Kidney (tissue), 14 donors: ENCODE data around the gene B3GNT7. TPM values are rescaled to one million over a fixed set of nuclear protein-coding genes. Genes with fewer than 3 reads are reported as not detected.
"Not testable (repeated sequence)": the region's sequence is repeated elsewhere in the genome, so short reads cannot be mapped to it uniquely, and the experiment has no call there.

Experiments used
- DNase-seq, 5 donors: peaks; one replicate each; pipeline ENCODE4 v3.0.0-alpha.2; 2013 to 2020
- FAIRE-seq: peaks from 2 replicates; lab custom pipeline; 2012; peaks lifted over from hg19 to GRCh38; lab: Jason Lieb, UNC
- H3K27ac ChIP-seq, 2 donors: one replicate each; pipeline ENCODE4 v1.7.0; 2013; ENCODE audit warnings: low read depth in 2 of 2, low read length in 2 of 2, inconsistent platforms in 1 of 2
- H3K27me3 ChIP-seq: one replicate; pipeline ENCODE4 v1.7.1; 2013; ENCODE audit warnings: low read length, inconsistent platforms; ENCODE audit not compliant: control insufficient read depth, insufficient read depth
- H3K36me3 ChIP-seq, 3 donors: one replicate each; pipeline versions ENCODE4 v1.7.0 to v1.7.1; 2013; ENCODE audit warnings: low read length in 3 of 3, control low read depth in 1 of 3, inconsistent platforms in 1 of 3; ENCODE audit not compliant: insufficient read depth in 3 of 3, control insufficient read depth in 2 of 3
- H3K4me1 ChIP-seq, 3 donors: one replicate each; pipeline versions ENCODE4 v1.7.0 to v1.7.1; 2013; ENCODE audit warnings: low read length in 3 of 3, inconsistent platforms in 1 of 3, low read depth in 1 of 3; ENCODE audit not compliant: control insufficient read depth in 2 of 3, insufficient read depth in 2 of 3
- H3K4me3 ChIP-seq, 3 donors: one replicate each; pipeline versions ENCODE4 v1.7.0 to v1.8.1; 2013; ENCODE audit warnings: low read length in 3 of 3, control low read depth in 1 of 3, inconsistent platforms in 1 of 3
- H3K9ac ChIP-seq, 3 donors: one replicate each; pipeline versions ENCODE4 v1.7.0 to v1.7.1; 2013; ENCODE audit warnings: low read length in 3 of 3, control low read depth in 1 of 3, inconsistent platforms in 1 of 3
- H3K9me3 ChIP-seq, 3 donors: one replicate each; pipeline versions ENCODE4 v1.7.0 to v1.7.1; 2013; ENCODE audit warnings: low read length in 3 of 3, control low read depth in 1 of 3, inconsistent platforms in 1 of 3; ENCODE audit not compliant: control insufficient read depth in 2 of 3, insufficient read depth in 1 of 3
- intact Hi-C: fragments of 100-400 bp; cut with DNase I; formaldehyde crosslinking; loops from one replicate; pipeline ENCODE4 v1.11.1; 2022
- polyA plus RNA-seq: library from polyadenylated mRNA; stranded (reverse); fragments of 350-450 nt; fragmentation: Illumina TruSeq; extraction: RNeasy Lipid Tissue Mini Kit (QIAGEN cat#74804); gene quantifications from one replicate; pipeline ENCODE4 v1.2.3, GENCODE V29; 2014; ENCODE audit warnings: low read depth, low replicate concordance; ENCODE audit not compliant: insufficient read depth
- total RNA-seq: library from RNA; stranded (reverse); fragmentation: NEBNext Ultra II Directional; extraction: Animal tissue kit (Norgen Biotek cat#: 25700); gene quantifications from one replicate; pipeline ENCODE4 v1.2.1, GENCODE V29; 2021
- TF ChIP-seq, protein P1 (sequence below): IDR thresholded peaks from 3 replicates; pipeline ENCODE4 v1.5.1; 2012; ENCODE audit warnings: mild to moderate bottlenecking, moderate library complexity, borderline replicate concordance; ENCODE audit not compliant: insufficient read depth; ENCODE audit errors: extremely low read depth
- donor health status: control.
- donor health status: control.
- donor health status: control.
- donor health status: control.
- donor health status: control.
- donor health status: DM: yes; HTN: yes; CAD: no.
- donor health status: Normal renal cell carcinoma (clear cell type).

The B3GNT7 gene
- total and polyA plus RNA-seq, 2 donors from 2014 or later: 2.4 to 9.3 TPM

DNA sequence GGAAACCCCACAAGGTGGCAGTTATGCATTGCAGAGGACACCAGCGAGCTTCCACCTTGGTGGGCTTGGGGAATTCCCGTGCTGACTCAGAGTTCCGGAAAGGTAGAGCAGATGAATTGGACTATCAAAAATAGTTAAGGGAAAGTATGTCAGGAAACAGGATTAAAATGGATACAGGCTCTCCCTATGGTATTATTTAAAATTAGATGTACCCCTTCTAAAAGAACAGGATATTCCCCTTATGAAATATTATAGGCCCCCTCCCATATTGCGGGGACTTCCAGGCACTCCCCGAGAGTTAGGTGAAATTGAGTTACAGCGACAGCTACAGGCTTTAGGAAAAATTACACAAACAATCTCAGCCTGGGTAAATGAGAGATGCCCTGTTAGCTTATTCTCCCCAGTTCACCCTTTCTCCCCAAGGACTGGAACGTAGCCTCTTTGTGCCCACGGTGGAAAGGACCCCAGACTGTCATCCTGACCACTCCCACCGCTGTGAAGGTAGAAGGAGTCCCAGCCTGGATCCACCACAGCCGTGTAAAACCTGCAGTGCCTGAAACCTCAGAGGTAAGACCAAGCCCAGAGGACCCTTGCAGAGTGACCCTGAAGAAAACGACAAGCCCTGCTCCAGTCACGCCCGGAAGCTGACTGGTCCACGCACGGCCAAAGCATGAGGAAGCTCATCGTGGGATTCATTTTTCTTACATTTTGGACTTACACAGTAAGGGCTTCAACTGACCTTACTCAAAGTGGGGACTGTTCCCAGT, 10.3 kb downstream of the B3GNT7 start:
- DNase-seq, H3K27me3 ChIP-seq, H3K36me3 ChIP-seq, H3K27ac ChIP-seq, intact Hi-C loops, H3K9ac ChIP-seq, H3K9me3 ChIP-seq, H3K4me1 ChIP-seq, FAIRE-seq, H3K4me3 ChIP-seq: not testable (repeated sequence)
- TF ChIP-seq, protein P1, sequence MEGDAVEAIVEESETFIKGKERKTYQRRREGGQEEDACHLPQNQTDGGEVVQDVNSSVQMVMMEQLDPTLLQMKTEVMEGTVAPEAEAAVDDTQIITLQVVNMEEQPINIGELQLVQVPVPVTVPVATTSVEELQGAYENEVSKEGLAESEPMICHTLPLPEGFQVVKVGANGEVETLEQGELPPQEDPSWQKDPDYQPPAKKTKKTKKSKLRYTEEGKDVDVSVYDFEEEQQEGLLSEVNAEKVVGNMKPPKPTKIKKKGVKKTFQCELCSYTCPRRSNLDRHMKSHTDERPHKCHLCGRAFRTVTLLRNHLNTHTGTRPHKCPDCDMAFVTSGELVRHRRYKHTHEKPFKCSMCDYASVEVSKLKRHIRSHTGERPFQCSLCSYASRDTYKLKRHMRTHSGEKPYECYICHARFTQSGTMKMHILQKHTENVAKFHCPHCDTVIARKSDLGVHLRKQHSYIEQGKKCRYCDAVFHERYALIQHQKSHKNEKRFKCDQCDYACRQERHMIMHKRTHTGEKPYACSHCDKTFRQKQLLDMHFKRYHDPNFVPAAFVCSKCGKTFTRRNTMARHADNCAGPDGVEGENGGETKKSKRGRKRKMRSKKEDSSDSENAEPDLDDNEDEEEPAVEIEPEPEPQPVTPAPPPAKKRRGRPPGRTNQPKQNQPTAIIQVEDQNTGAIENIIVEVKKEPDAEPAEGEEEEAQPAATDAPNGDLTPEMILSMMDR: peak; percentile 17

DNA sequence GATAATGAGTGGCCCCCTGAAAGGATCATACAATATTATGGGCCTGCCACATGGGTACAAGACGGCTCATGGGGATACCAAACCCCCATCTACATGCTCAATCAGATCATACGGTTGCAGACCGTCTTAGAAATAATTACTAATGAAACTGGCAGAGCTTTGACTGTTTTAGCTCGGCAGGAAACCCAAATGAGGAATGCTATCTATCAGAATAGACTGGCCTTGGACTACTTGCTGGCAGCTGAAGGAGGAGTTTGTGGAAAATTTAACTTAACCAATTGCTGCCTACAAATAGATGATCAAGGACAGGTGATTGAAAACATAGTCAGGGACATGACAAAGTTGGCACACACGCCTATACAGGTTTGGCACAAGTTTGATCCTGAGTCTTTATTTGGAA, 12.2 kb downstream of the B3GNT7 start:
- H3K9ac ChIP-seq, H3K4me1 ChIP-seq, H3K27me3 ChIP-seq, H3K4me3 ChIP-seq, H3K36me3 ChIP-seq, H3K27ac ChIP-seq, FAIRE-seq, DNase-seq, H3K9me3 ChIP-seq, intact Hi-C loops: not testable (repeated sequence)

DNA sequence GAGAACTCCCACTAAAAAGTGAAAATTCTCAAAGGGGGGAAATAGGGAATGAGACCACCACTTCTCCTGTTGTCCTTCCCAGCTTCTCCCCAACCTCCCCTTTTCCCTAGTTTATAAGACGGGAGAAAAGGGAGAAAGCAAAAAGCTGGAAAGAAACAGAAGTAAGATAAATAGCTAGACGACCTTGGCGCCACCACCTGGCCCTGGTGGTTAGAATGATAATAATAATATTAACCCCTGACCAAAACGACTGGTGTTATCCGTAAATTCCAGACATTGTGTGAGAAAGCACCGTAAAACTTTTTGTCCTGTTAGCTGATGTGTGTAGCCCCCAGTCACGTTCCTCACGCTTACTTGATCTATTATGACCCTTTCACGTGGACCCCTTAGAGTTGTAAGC, 12.8 kb downstream of the B3GNT7 start:
- H3K9ac ChIP-seq, H3K27ac ChIP-seq, intact Hi-C loops, H3K27me3 ChIP-seq, H3K9me3 ChIP-seq, FAIRE-seq, H3K4me3 ChIP-seq, H3K4me1 ChIP-seq, H3K36me3 ChIP-seq, DNase-seq: not testable (repeated sequence)

DNA sequence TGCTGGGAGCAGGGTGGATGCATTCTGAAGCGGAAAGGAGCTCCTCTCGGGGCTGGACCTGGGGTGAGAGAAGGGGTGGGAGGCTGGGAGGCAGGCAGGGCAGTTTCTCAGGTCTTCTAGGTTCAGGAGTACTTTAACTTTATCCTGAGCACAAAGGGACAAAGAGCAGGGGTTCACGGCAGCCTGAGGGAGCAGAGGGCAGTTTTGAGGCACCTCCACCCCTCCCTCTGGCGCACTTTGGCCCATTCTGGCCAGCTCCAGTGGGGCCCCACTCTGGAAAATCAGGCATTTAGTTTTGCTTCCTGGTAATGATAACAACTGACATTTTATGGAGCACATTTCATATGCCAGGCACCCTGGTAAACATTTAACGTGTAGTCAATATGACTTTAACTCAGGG, 14.3 kb downstream of the B3GNT7 start:
- H3K27ac ChIP-seq: no peak overlapping the region
- no peaks in the 10 kb centered on the region for H3K27me3 ChIP-seq
- no peak overlapping the region for H3K4me3 ChIP-seq
- TF ChIP-seq, protein P1: no peak
- H3K4me1 ChIP-seq: peaks cover 0 to 13% (median 3%) of the 10 kb centered on the region in 3 donors
- H3K36me3 ChIP-seq: no peaks in the 10 kb centered on the region
- no peak for FAIRE-seq
- H3K9ac ChIP-seq: no peak overlapping the region
- no peaks in the 10 kb centered on the region for H3K9me3 ChIP-seq
- intact Hi-C loops: no loop called here
- DNase-seq: peak in 1 of 5 donors; percentile 6
